Heart right ventricle (tissue), 16 donors: ENCODE results near the gene SLC35F3. TPM values are rescaled to one million over a fixed set of nuclear protein-coding genes. Genes with fewer than 3 reads are reported as not detected.
"Not testable (repeated sequence)": the region's sequence is repeated elsewhere in the genome, so short reads cannot be mapped to it uniquely, and the experiment has no call there.

Experiments used
- ATAC-seq, 8 donors: fragments of 200-7000 bp; cut with Tn5 transposase; one replicate each; pipeline ENCODE4 v1.9.1; 2020; ENCODE audit warnings: mild to moderate bottlenecking in 8 of 8, moderate library complexity in 8 of 8, moderate number of reproducible peaks in 1 of 8
- DNase-seq, 2 donors: peaks; one replicate each; pipeline ENCODE4 v3.0.0-alpha.2; 2020
- H3K27ac ChIP-seq, 10 donors: fragments of 200-600 bp; sonication (generic) in 2 of 10; one replicate each; pipeline versions ENCODE4 v1.5.0 to v1.8.0; 2020 to 2022; ENCODE audit warnings: mild to moderate bottlenecking in 3 of 10
- H3K27me3 ChIP-seq, 7 donors: fragments of 200-600 bp; one replicate each; pipeline ENCODE4 v1.8.0; 2021 to 2022; ENCODE audit warnings: mild to moderate bottlenecking in 2 of 7
- H3K36me3 ChIP-seq, 9 donors: fragments of 200-600 bp; sonication (generic) in 1 of 9; one replicate each; pipeline versions ENCODE4 v1.5.0 to v1.8.0; 2020 to 2022; ENCODE audit warnings: mild to moderate bottlenecking in 2 of 9
- H3K4me1 ChIP-seq, 9 donors: fragments of 200-600 bp; sonication (generic) in 1 of 9; one replicate each; pipeline versions ENCODE4 v1.5.0 to v1.8.0; 2020 to 2022; ENCODE audit warnings: mild to moderate bottlenecking in 4 of 9
- H3K4me3 ChIP-seq, 10 donors: fragments of 200-600 bp; sonication (generic) in 2 of 10; one replicate each; pipeline versions ENCODE4 v1.5.0 to v1.8.0; 2020 to 2022; ENCODE audit warnings: mild to moderate bottlenecking in 7 of 10, moderate library complexity in 2 of 10
- H3K9me3 ChIP-seq, 11 donors: fragments of 200-600 bp in 10 of 11; sonication (generic) in 2 of 11; one replicate each; pipeline versions ENCODE4 v1.5.0 to v1.8.0; 2013 to 2022; ENCODE audit warnings: mild to moderate bottlenecking in 2 of 11, control low read depth in 1 of 11, moderate library complexity in 1 of 11
- WGBS, 2 donors: extraction: QIAGEN DNeasy Blood & Tissue Kit; methylation state at CpG; one replicate each; pipeline ENCODE4 v1.1.7; 2013; ENCODE audit warnings: inconsistent platforms in 1 of 2; 5-methylcytosine and 5-hydroxymethylcytosine counted together
- intact Hi-C, 10 donors: fragments of 100-400 bp; cut with DNase I; formaldehyde crosslinking; loops; one replicate each; pipeline versions ENCODE4 v1.11.1 to v1.14.2; 2022
- polyA plus RNA-seq, 2 donors: library from polyadenylated mRNA; stranded (reverse); fragments of 200-250 nt; gene quantifications; one replicate each; pipeline ENCODE4 v1.2.3, GENCODE V29; 2013
- total RNA-seq, 10 donors: library from RNA; stranded (reverse); fragmentation: NEBNext Ultra II Directional in 3 of 10; extraction: Animal tissue kit (Norgen Biotek cat#: 25700) in 3 of 10; gene quantifications; one replicate each; pipeline versions ENCODE4 v1.2.1 to v1.2.4, GENCODE V29; 2021 to 2023
- TF ChIP-seq, protein P1 (sequence below), 9 donors: fragments of 200-600 bp; sonication (generic) in 2 of 9; IDR thresholded peaks; one replicate each; pipeline versions ENCODE4 v1.5.0 to v1.8.0; 2021 to 2022; ENCODE audit warnings: antibody characterized with exemption in 9 of 9, mild to moderate bottlenecking in 5 of 9, moderate library complexity in 1 of 9
- donor health status: Arrhythmogenic right ventricular cardiomyopathy.
- donor health status: ischemic (EF 13 %, LVEDD 7.1; RV severe dilation, severe dysfunction).
- donor health status: healthy with polysubstance abuse.
- donor health status: DM: no; HTN: yes; CAD: no.
- donor health status: DM: no; HTN: no; CAD: no.
- donor health status: ischemic (EF 25% LVEDD 6.9; RV normal size, moderate dysfunction).
- donor health status: ischemic (EF 25% LVEDD 5.7; RV mildly dilated, moderate dysfunction).
- donor health status: healthy.
- donor health status: DM: yes; HTN: yes; CAD: no.
- donor health status: Ischemic cardiomyopathy.
- donor health status: ischemic (EF 35%, LVEDD 5.7; RV mildly dilated, moderate dysfunction).
- donor health status: nonischemic (EF 11% LVEDD 7.7; RV severe dilation, severe dysfunction).
- donor health status: DM: yes; HTN: yes; CAD: no.
- donor health status: PGD.
- donor health status: ischemic (EF 29% LVEDD 5.4; RV normal size, mild dysfunction).
- donor health status: nonischemic (EF 23%, LVEDD 6.1; RV moderate dilation, normal function).

Gene SLC35F3
- total and polyA plus RNA-seq, 12 donors: 0.04 to 0.09 (median 0.09) TPM; not detected in 9

DNA sequence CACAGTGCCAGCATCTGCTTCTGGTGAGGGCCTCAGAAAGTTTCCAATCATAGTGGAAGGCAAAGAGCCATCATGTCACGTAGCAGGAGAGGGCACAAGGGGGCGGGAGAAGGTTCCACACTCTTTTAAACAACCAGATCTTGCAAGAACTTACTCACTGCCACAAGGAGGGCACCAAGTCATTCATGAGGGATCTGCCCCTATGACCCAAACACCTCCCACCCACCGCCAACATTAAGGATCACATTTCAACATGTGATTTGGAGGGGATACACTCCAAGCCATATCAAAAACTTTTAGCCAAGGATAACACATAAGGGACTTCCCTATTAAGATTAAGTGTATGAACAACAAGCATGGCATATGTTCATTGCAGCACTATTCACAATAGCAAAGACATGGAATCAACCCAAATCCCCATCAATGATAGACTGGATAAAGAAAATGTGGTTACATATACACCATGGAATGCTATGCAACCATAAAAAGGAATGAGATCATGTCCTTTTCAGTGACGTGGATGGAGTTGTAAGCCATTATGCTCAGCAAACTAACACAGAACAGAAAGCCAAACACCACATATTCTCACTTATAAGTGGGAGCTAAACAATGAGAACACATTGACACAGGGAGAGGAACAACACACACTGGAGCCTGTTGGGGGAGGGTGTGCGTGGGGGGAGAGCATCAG is 19.9 kb upstream of the SLC35F3 start:
- 55 to 67% methylated on average over 5 of the region's 5 CpGs for WGBS, 2 donors
- ATAC-seq: no peak

DNA sequence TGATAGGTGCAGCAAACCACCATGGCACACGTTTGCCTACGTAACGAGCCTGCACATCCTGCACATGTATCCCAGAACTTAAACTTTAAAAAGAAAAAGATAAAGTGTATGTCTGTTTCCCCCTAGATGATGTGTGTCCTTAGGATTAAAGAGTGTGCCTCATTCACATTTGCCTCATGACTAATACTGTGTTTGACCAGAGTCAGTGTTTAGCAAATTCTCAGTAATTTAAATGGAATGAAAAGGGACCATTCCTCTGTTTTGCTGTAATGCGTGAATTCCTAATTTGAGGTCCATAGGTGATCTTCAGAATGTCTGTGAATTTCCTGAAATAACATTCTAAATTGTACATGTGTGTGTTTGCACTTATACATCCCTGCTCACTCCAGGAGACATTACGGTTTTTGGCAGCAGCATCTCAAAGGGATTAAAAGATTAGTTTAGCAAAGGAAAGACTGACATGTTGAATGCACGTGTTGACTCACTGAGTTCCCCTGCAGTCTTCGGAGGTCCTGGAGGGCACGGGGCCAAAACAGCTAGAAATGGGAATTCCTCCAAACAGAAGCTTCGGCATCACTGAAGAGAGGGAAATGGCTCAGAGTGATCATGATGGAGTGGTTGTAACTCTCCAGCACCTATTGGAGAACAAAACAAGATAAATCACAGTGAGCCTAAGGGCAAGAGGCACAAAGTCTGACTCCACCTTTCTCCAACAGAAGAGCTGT is 19.1 kb upstream of the SLC35F3 start:
- Histone ChIP-seq H3K9me3 (peaks cover 0 to 23% (median 0%) of the 10 kb centered on the region in 11 donors), H3K27me3 (peaks cover 0 to 17% (median 0%) of the 10 kb centered on the region in 7 donors), H3K4me1 (no peaks in the 10 kb centered on the region), H3K36me3 (no peaks in the 10 kb centered on the region), H3K27ac (no peak overlapping the region), H3K4me3 (no peak overlapping the region)
- intact Hi-C loops: no loop called here
- ATAC-seq (no peak), DNase-seq (no peak)
- 57 to 60% methylated on average over 9 of the region's 9 CpGs for WGBS, 2 donors
- TF ChIP-seq, protein P1, sequence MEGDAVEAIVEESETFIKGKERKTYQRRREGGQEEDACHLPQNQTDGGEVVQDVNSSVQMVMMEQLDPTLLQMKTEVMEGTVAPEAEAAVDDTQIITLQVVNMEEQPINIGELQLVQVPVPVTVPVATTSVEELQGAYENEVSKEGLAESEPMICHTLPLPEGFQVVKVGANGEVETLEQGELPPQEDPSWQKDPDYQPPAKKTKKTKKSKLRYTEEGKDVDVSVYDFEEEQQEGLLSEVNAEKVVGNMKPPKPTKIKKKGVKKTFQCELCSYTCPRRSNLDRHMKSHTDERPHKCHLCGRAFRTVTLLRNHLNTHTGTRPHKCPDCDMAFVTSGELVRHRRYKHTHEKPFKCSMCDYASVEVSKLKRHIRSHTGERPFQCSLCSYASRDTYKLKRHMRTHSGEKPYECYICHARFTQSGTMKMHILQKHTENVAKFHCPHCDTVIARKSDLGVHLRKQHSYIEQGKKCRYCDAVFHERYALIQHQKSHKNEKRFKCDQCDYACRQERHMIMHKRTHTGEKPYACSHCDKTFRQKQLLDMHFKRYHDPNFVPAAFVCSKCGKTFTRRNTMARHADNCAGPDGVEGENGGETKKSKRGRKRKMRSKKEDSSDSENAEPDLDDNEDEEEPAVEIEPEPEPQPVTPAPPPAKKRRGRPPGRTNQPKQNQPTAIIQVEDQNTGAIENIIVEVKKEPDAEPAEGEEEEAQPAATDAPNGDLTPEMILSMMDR (IDR thresholded peaks at IDR 0.05): no peak

More for the DNA sequence above, 19.9 kb upstream of the SLC35F3 start:
- Histone ChIP-seq H3K36me3 (no peaks in the 10 kb centered on the region), H3K27ac (no peak overlapping the region), H3K9me3 (peaks cover 0 to 24% (median 2%) of the 10 kb centered on the region in 11 donors), H3K4me1 (no peaks in the 10 kb centered on the region), H3K4me3 (no peak overlapping the region), H3K27me3 (peaks cover 0 to 17% (median 0%) of the 10 kb centered on the region in 7 donors)
- TF ChIP-seq, protein P1 (IDR thresholded peaks at IDR 0.05): no peak
- intact Hi-C loops: no loop called here
- DNase-seq: no peak

DNA sequence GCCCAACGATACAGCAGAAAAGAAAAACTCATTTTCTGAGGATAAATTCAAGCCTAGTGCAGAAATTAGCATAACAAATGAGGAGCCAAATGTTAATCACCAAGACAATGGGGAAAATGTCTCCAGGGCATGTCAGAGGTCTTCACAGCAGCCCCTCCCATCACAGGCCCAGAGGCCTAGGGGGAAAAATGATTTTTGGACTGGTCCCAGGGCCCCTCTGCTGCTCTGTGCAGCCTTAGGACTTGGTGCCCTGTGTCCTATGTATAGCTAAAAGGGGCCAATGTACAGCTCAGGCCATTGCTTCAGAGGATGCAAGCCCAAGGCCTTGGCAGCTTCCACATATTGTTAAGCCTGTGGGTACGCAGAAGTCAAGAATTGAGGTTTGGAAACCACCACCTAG is 13.3 kb upstream of the SLC35F3 start:
- H3K4me3 ChIP-seq, DNase-seq, ATAC-seq, H3K27ac ChIP-seq, H3K36me3 ChIP-seq, intact Hi-C loops, H3K27me3 ChIP-seq, H3K4me1 ChIP-seq: not testable (repeated sequence)
- WGBS, 2 donors: 76 to 78% methylated on average over 2 of the region's 2 CpGs
- H3K9me3 ChIP-seq: peaks cover 0 to 33% (median 0%) of the 10 kb centered on the region in 11 donors

DNA sequence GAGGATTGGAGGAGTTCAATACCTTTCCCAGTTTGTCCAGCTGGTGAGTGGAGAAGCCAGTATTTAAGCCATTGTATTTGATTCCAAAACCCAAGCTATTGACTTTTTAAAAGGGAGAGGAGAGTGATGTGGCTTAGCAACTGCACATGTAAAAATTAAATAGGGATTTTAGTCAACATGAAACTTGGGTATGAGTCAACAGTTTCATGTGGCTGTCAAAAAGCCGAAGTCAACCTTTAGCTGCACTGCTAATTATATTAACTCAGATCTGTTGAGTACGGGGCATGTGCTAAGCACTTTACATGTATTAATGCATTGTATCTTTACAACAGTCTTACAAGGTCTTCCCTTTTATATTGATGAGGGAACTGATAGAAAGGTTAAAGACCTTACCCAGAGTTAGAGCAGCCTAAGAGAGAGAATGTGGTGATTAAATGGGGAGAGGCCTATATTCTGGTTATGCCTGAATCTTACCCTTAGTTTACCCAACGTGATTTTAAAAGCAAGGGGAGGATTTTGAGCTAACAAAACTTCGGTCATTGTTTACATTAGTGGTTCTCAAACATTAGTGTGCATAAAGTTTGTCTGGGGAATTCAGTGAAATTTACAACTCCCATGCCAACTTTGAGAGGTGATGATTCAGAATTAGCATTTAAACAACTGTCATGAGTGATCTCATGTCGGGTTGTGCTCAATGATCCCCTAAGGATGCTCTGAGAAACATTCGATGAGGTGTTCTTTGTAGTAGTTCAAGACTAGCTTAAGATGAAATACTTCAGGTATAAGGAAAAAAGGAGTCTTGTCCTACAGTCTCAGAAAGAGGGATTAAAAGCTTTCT is 6.9 kb upstream of the SLC35F3 start:
- Histone ChIP-seq H3K27ac (no peak overlapping the region), H3K27me3 (peaks cover 0 to 29% (median 24%) of the 10 kb centered on the region in 7 donors), H3K36me3 (no peaks in the 10 kb centered on the region), H3K9me3 (peaks cover 0 to 25% (median 4%) of the 10 kb centered on the region in 11 donors), H3K4me1 (no peaks in the 10 kb centered on the region), H3K4me3 (no peak overlapping the region)
- TF ChIP-seq, protein P1 (IDR thresholded peaks at IDR 0.05): no peak
- ATAC-seq (no peak), DNase-seq (no peak)
- intact Hi-C loops: no loop called here
- WGBS, 2 donors: 80 to 81% methylated on average over 6 of the region's 6 CpGs
